IMR-90 (cell line): ENCODE data around the gene IL1RAPL1. TPM values are rescaled to one million over a fixed set of nuclear protein-coding genes. Genes with fewer than 3 reads are reported as not detected.
"Not testable (repeated sequence)": the region's sequence is repeated elsewhere in the genome, so short reads cannot be mapped to it uniquely, and the experiment has no call there.

Experiments
- ATAC-seq: fragments of 200-7000 bp; cut with Tn5 transposase; 2 replicates; pipeline ENCODE4 v1.9.1; 2020; ENCODE audit warnings: low read depth, mild to moderate bottlenecking, moderate library complexity
- BruUV-seq: library from RNA; stranded (reverse); fragments of 400-500 nt; replicated peaks from 2 replicates; lab custom pipeline; 2021; lab: Mats Ljungman, UMichigan
- CTCF ChIA-PET: fragments of 300-600 bp; formaldehyde crosslinking; extraction: SDS; loops from one replicate; lab custom pipeline; 2021; ENCODE audit warnings: antibody characterized with exemption; lab: Yijun Ruan, JAX
- POLR2A ChIA-PET: fragments of 300-600 bp; sonication (Branson Sonifier 250); formaldehyde crosslinking; loops from one replicate; lab custom pipeline; 2022; ENCODE audit warnings: antibody characterized with exemption; ENCODE audit not compliant: unreplicated experiment; lab: Charles Lee
- DNase-seq: peaks from one replicate; pipeline ENCODE4 v3.0.0; 2013
- H2AFZ ChIP-seq: replicated peaks from 2 replicates; pipeline ENCODE3; 2013; ENCODE audit warnings: low read length, mild to moderate bottlenecking; ENCODE audit not compliant: poor library complexity
- H2AK5ac ChIP-seq: 2 replicates; pipeline ENCODE4 v1.6.1; 2013; ENCODE audit warnings: low read depth, low read length, inconsistent platforms
- H2AK9ac ChIP-seq: replicated peaks from 2 replicates; pipeline ENCODE3; 2013; ENCODE audit warnings: mild to moderate bottlenecking, low read depth, low read length, moderate library complexity; ENCODE audit not compliant: poor library complexity
- H2BK120ac ChIP-seq: 2 replicates; pipeline ENCODE4 v1.6.1; 2013; ENCODE audit warnings: low read depth, low read length, inconsistent platforms
- H2BK15ac ChIP-seq: 3 replicates; pipeline ENCODE4 v1.6.1; 2013; ENCODE audit warnings: low read depth, low read length, inconsistent platforms
- H2BK20ac ChIP-seq: 2 replicates; pipeline ENCODE4 v1.6.1; 2013; ENCODE audit warnings: low read depth, mild to moderate bottlenecking, inconsistent platforms, low read length, moderate library complexity
- H2BK5ac ChIP-seq: 2 replicates; pipeline ENCODE4 v1.6.1; 2013; ENCODE audit warnings: mild to moderate bottlenecking, low read depth, low read length, inconsistent platforms; ENCODE audit not compliant: poor library complexity, severe bottlenecking
- H3K14ac ChIP-seq: replicated peaks from 2 replicates; pipeline ENCODE4 v1.6.1; 2013; ENCODE audit warnings: low read depth, low read length, inconsistent platforms
- H3K18ac ChIP-seq: 2 replicates; pipeline ENCODE4 v1.6.1; 2013; ENCODE audit warnings: low read depth, low read length, control low read depth
- H3K23ac ChIP-seq: 2 replicates; pipeline ENCODE4 v1.6.1; 2013; ENCODE audit warnings: low read depth, low read length, inconsistent platforms
- H3K27ac ChIP-seq: 2 replicates; pipeline ENCODE4 v1.5.1; 2013; ENCODE audit warnings: mild to moderate bottlenecking, control low read depth, low read length; ENCODE audit not compliant: insufficient read depth
- H3K27me3 ChIP-seq: 2 replicates; pipeline ENCODE4 v1.6.1; 2013; ENCODE audit warnings: low read length; ENCODE audit not compliant: control insufficient read depth, insufficient read depth
- H3K36me3 ChIP-seq: 2 replicates; pipeline ENCODE4 v1.6.1; 2013; ENCODE audit warnings: low read length, mixed read lengths; ENCODE audit not compliant: control insufficient read depth, insufficient read depth
- H3K4ac ChIP-seq: 2 replicates; pipeline ENCODE4 v1.6.1; 2013; ENCODE audit warnings: low read depth, low read length, inconsistent platforms
- H3K4me1 ChIP-seq: 2 replicates; pipeline ENCODE4 v1.6.1; 2013; ENCODE audit warnings: low read length, mixed read lengths; ENCODE audit not compliant: control insufficient read depth, insufficient read depth
- H3K4me2 ChIP-seq: 2 replicates; pipeline ENCODE4 v1.6.1; 2013; ENCODE audit warnings: low read depth, mild to moderate bottlenecking, control low read depth, low read length, moderate library complexity
- H3K4me3 ChIP-seq: 2 replicates; pipeline ENCODE4 v1.5.1; 2013; ENCODE audit warnings: low read depth, mild to moderate bottlenecking, control low read depth, low read length, moderate library complexity; ENCODE audit not compliant: insufficient read depth
- H3K56ac ChIP-seq: 2 replicates; pipeline ENCODE4 v1.6.1; 2013; ENCODE audit warnings: low read length, inconsistent platforms; ENCODE audit not compliant: insufficient read depth; ENCODE audit errors: extremely low read depth
- H3K79me1 ChIP-seq, 2 experiments: 2 replicates each; pipeline ENCODE4 v1.6.1; 2013; ENCODE audit warnings: low read length in 2 of 2, inconsistent platforms in 1 of 2, low read depth in 1 of 2
- H3K9ac ChIP-seq: 2 replicates; pipeline ENCODE4 v1.6.1; 2013; ENCODE audit warnings: low read depth, low read length, control low read depth
- H3K9me1 ChIP-seq: 2 replicates; pipeline ENCODE4 v1.6.1; 2013; ENCODE audit warnings: low read length, inconsistent platforms; ENCODE audit not compliant: insufficient read depth
- H3K9me3 ChIP-seq: 2 replicates; pipeline ENCODE4 v1.6.1; 2013; ENCODE audit warnings: low read length; ENCODE audit not compliant: control insufficient read depth, insufficient read depth
- H4K20me1 ChIP-seq: 2 replicates; pipeline ENCODE4 v1.6.1; 2013; ENCODE audit warnings: low read length, inconsistent platforms; ENCODE audit not compliant: insufficient read depth
- H4K5ac ChIP-seq: 2 replicates; pipeline ENCODE4 v1.6.1; 2013; ENCODE audit warnings: mild to moderate bottlenecking, low read depth, low read length, control low read depth
- H4K8ac ChIP-seq, 2 experiments: 2 replicates each; pipeline ENCODE4 v1.6.1; 2013; ENCODE audit warnings: low read depth in 2 of 2, low read length in 2 of 2, control low read depth in 1 of 2, inconsistent platforms in 1 of 2
- H4K91ac ChIP-seq: 2 replicates; pipeline ENCODE4 v1.6.1; 2013; ENCODE audit warnings: low read depth, low read length, inconsistent platforms; ENCODE audit not compliant: insufficient read depth
- BHLHE40 ChIP-seq: fragments of 150-350 bp; IDR thresholded peaks from 2 replicates; pipeline ENCODE4 v1.6.1; 2016; ENCODE audit warnings: mild to moderate bottlenecking, low read depth, low read length
- CEBPB ChIP-seq: IDR thresholded peaks from 2 replicates; pipeline ENCODE4 v1.6.1; 2012; ENCODE audit warnings: low read depth, low read length, improper control_type of control experiment
- MAFK ChIP-seq: IDR thresholded peaks from 2 replicates; pipeline ENCODE4 v1.6.1; 2012; ENCODE audit warnings: low read depth, low read length, improper control_type of control experiment
- MAZ ChIP-seq: IDR thresholded peaks from 2 replicates; pipeline ENCODE4 v1.6.1; 2012; ENCODE audit warnings: low read depth, mild to moderate bottlenecking, low read length, improper control_type of control experiment, moderate library complexity, borderline replicate concordance
- MXI1 ChIP-seq: IDR thresholded peaks from 2 replicates; pipeline ENCODE4 v1.6.1; 2012; ENCODE audit warnings: low read depth, mild to moderate bottlenecking, low read length, moderate library complexity, borderline replicate concordance
- NFE2L2 ChIP-seq: fragments of 150-350 bp; IDR thresholded peaks from 2 replicates; pipeline ENCODE4 v1.6.1; 2016; ENCODE audit warnings: low read depth, mild to moderate bottlenecking, low read length
- POLR2A ChIP-seq: IDR thresholded peaks from 2 replicates; pipeline ENCODE4 v1.6.1; 2012; ENCODE audit warnings: mild to moderate bottlenecking, low read depth, low read length
- RAD21 ChIP-seq: IDR thresholded peaks from 2 replicates; pipeline ENCODE4 v1.6.1; 2012; ENCODE audit warnings: low read length, improper control_type of control experiment
- RCOR1 ChIP-seq: IDR thresholded peaks from 2 replicates; pipeline ENCODE4 v1.6.1; 2012; ENCODE audit warnings: mild to moderate bottlenecking, low read length, improper control_type of control experiment; ENCODE audit not compliant: insufficient replicate concordance
- WGBS, 2 experiments: methylation state at CpG; one replicate each; pipeline versions ENCODE4 v1.1.5 to v1.1.7; 2013; ENCODE audit warnings: missing lambda C conversion rate in 2 of 2; ENCODE audit not compliant: insufficient read length in 1 of 2; ENCODE audit errors: extremely low coverage in 2 of 2; 5-methylcytosine and 5-hydroxymethylcytosine counted together
- dilution Hi-C: fragments of 300-500 bp; cut with HindIII; formaldehyde crosslinking; loops from one replicate; pipeline ENCODE4 v1.14.3; 2018; ENCODE audit warnings: low sequenced_read_pairs; ENCODE audit not compliant: unreplicated experiment
- in situ Hi-C: fragments of 300-500 bp; cut with MboI; formaldehyde crosslinking; loops from 3 replicates; pipeline ENCODE4 v1.14.3; 2019; ENCODE audit warnings: low sequenced_read_pairs, inconsistent platforms, mixed read lengths
- intact Hi-C: fragments of 100-400 bp; cut with micrococcal nuclease; formaldehyde crosslinking; loops from 2 replicates; pipeline ENCODE4 v1.10.0; 2022
- polyA plus RNA-seq, 3 experiments: library from polyadenylated mRNA; depleted of rRNA; stranded (reverse); fragments of >200 nt; gene quantifications; 2 replicates each; pipeline ENCODE4 v1.2.3, GENCODE V29; 2012; ENCODE audit warnings: low replicate concordance in 1 of 3
- total RNA-seq: library from RNA; depleted of rRNA; stranded (reverse); fragments of >200 nt; gene quantifications from 2 replicates; pipeline ENCODE4 v1.2.3, GENCODE V29; 2012

IL1RAPL1 gene
- total and polyA plus RNA-seq, 2 of the 4 experiments (the other 2 are of a cell fraction) = 1.5 to 9.0 TPM

DNA sequence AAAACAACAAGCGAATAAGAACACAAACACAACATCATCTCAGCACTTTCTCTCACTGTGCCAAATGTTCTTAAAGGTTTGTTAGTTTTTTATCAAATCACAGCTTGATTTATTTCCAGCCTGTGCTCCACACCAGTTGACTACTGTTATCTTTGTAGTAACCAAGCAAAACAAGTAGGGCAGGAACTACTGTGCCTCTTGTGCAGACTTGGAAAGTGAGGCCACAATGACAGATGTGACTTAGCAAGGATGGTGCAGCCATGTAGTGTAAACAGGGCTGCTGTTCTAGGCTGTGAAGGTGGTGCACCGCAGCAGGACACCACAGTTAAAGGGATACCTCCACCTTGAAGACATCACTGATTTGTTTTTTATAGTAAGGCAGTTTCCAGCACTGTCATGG is 170.0 kb downstream of the IL1RAPL1 start:
- H2BK5ac ChIP-seq = no peak overlapping the region
- H2BK120ac ChIP-seq = no peak overlapping the region
- no peaks in the 10 kb centered on the region for H3K36me3 ChIP-seq
- no peak overlapping the region for H3K9ac ChIP-seq
- BruUV-seq = no TSS peak
- intact Hi-C loops (no loop called here), in situ Hi-C loops (no loop called here), dilution Hi-C loops (no loop called here)
- H3K9me3 ChIP-seq = no peaks in the 10 kb centered on the region
- H2BK15ac ChIP-seq = no peak overlapping the region
- no peak for TF ChIP-seq RAD21
- no peak for TF ChIP-seq MXI1
- no peak for TF ChIP-seq NFE2L2
- no peak for TF ChIP-seq MAFK
- TF ChIP-seq RCOR1 = no peak
- no peak for TF ChIP-seq POLR2A
- TF ChIP-seq BHLHE40 = no peak
- no peak for TF ChIP-seq MAZ
- no peak for TF ChIP-seq CEBPB
- H2AFZ ChIP-seq = no peak overlapping the region
- H3K4me3 ChIP-seq = no peak overlapping the region
- no peak overlapping the region for H3K27ac ChIP-seq
- DNase-seq = no peak
- POLR2A ChIA-PET = no interaction called here
- no peak overlapping the region for H2AK9ac ChIP-seq
- no peak overlapping the region for H2BK20ac ChIP-seq
- no peaks in the 10 kb centered on the region for H3K27me3 ChIP-seq
- no peak overlapping the region for H4K5ac ChIP-seq
- H4K8ac ChIP-seq = no peak overlapping the region
- no peak overlapping the region for H3K4me2 ChIP-seq
- ATAC-seq = no peak
- H3K23ac ChIP-seq = no peak overlapping the region
- CTCF ChIA-PET = no interaction called here
- H3K4me1 ChIP-seq = no peaks in the 10 kb centered on the region
- no peak overlapping the region for H3K14ac ChIP-seq
- no CpG with 5 or more reads among the region's 2 CpGs for WGBS, 2 experiments
- no peak overlapping the region for H4K91ac ChIP-seq
- no peaks in the 10 kb centered on the region for H4K20me1 ChIP-seq
- H3K9me1 ChIP-seq = no peaks in the 10 kb centered on the region
- H3K79me1 ChIP-seq = no peaks in the 10 kb centered on the region
- no peak overlapping the region for H3K4ac ChIP-seq
- H3K56ac ChIP-seq = no peak overlapping the region
- H3K18ac ChIP-seq = no peak overlapping the region
- no peak overlapping the region for H2AK5ac ChIP-seq

DNA sequence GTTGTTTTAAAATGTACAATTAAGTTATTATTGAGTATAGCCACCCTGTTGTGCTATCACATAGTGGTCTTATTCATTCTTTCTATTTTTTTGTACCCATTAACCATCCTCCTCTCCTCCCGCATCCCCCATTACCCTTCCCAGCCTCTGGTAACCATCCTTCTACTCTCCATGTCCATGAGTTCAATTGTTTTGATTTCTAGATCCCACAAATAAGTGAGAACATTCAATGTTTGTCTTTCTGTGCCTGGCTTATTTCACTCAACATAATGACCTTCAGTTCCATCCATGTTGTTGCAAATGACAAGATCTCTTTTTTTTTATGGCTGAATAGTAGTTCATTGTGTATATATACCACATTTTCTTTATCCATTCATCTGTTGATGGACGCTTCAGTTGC is 179.3 kb downstream of the IL1RAPL1 start:
- H4K8ac ChIP-seq, ATAC-seq, H4K20me1 ChIP-seq, H2BK15ac ChIP-seq, DNase-seq, H4K91ac ChIP-seq, H3K79me1 ChIP-seq, H3K23ac ChIP-seq, H3K4me2 ChIP-seq, H3K9ac ChIP-seq, H2BK120ac ChIP-seq, H3K18ac ChIP-seq, H3K9me1 ChIP-seq, H3K4me3 ChIP-seq, intact Hi-C loops, H2AFZ ChIP-seq, H3K27me3 ChIP-seq, H3K14ac ChIP-seq, BruUV-seq, H3K56ac ChIP-seq, H2BK20ac ChIP-seq, H3K4me1 ChIP-seq, POLR2A ChIA-PET, H4K5ac ChIP-seq, H2AK5ac ChIP-seq, H3K9me3 ChIP-seq, dilution Hi-C loops, H3K27ac ChIP-seq, in situ Hi-C loops, H3K4ac ChIP-seq, H2AK9ac ChIP-seq, CTCF ChIA-PET, H3K36me3 ChIP-seq, H2BK5ac ChIP-seq: not testable (repeated sequence)
- no CpG with 5 or more reads among the region's 2 CpGs for WGBS, 2 experiments
